Lower leg skin (tissue), 3 donors: ENCODE measurements around the gene ZSCAN5A.

ENCODE experiments used
- POLR2A ChIP-seq, 2 donors: fragments of 450-650 bp; IDR thresholded peaks; one replicate each; pipeline ENCODE4 v1.6.1; 2016 to 2017; ENCODE audit warnings: antibody characterized with exemption in 2 of 2, mild to moderate bottlenecking in 1 of 2, moderate library complexity in 1 of 2
- TF ChIP-seq, protein P1 (sequence below), 3 donors: fragments of 450-650 bp; IDR thresholded peaks; one replicate each; pipeline ENCODE4 v1.5.1; 2016; ENCODE audit warnings: antibody characterized with exemption in 3 of 3, mild to moderate bottlenecking in 3 of 3, moderate library complexity in 2 of 3

DNA sequence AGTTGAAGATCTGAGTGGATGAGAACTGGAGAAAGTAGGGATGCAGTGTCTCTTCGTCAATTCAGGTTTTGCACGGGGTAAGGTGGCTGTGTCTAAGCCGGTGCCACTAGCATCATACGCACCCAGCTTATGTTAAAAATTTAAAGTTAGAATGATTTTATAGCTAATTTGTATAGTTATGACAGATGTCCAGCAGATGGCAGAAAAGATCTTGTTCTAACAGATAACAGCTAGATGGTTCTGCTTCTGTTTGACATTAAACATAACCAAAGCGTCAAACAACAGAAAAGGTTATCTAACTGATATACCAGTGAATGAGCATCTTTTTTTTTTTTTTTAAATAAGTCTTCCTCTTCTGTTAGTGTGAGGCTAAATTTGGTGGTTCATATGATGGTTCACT lies 60.9 kb downstream of the ZSCAN5A start:
- TF ChIP-seq, protein P1, sequence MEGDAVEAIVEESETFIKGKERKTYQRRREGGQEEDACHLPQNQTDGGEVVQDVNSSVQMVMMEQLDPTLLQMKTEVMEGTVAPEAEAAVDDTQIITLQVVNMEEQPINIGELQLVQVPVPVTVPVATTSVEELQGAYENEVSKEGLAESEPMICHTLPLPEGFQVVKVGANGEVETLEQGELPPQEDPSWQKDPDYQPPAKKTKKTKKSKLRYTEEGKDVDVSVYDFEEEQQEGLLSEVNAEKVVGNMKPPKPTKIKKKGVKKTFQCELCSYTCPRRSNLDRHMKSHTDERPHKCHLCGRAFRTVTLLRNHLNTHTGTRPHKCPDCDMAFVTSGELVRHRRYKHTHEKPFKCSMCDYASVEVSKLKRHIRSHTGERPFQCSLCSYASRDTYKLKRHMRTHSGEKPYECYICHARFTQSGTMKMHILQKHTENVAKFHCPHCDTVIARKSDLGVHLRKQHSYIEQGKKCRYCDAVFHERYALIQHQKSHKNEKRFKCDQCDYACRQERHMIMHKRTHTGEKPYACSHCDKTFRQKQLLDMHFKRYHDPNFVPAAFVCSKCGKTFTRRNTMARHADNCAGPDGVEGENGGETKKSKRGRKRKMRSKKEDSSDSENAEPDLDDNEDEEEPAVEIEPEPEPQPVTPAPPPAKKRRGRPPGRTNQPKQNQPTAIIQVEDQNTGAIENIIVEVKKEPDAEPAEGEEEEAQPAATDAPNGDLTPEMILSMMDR (IDR thresholded peaks at IDR 0.05): no peak
- TF ChIP-seq POLR2A (IDR thresholded peaks at IDR 0.05): no peak
